DMS 273 (cell line): ENCODE data around the gene SOHLH2.

Experiments
- DNase-seq: peaks from one replicate; lab custom pipeline; 2025; ENCODE audit not compliant: unreplicated experiment; lab: John Stamatoyannopoulos, UW

The SOHLH2 gene, protein sequence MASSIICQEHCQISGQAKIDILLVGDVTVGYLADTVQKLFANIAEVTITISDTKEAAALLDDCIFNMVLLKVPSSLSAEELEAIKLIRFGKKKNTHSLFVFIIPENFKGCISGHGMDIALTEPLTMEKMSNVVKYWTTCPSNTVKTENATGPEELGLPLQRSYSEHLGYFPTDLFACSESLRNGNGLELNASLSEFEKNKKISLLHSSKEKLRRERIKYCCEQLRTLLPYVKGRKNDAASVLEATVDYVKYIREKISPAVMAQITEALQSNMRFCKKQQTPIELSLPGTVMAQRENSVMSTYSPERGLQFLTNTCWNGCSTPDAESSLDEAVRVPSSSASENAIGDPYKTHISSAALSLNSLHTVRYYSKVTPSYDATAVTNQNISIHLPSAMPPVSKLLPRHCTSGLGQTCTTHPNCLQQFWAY

DNA sequence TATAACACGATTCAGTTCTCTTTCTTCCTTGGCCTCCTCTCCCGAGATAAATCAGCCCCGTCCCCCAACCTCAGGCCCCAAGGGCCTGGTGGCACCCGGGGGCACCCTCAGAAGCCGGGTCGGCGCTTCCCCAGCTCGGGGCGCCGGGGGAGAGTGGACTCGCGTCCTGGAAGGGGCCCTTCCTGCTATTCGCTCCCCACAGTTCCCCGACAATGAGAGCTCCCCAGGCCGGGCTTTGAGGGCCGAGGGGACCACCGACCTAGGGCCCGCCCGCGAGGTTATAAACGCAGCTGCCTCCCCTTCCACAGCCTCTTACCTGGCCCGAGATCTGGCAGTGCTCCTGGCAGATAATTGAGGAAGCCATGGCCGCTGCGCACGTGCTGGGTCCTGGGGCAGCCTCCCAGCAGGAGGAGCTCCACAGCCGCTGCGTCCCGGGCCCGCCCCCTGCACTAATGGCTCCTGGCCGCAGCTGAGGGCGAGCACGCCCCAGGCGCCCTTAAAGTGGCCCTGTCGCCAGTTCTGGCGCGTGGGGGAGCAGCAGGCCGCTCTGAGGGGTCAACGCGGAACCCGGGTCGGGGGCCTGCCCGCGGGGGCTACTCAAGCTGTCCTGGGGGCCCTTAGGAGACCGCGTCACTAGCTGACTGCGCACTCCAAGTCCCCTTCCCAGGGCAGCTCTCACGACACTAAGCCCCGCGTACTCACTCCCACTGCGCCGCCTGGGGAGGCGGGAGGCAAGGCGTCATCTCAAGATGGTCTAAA is at the start of gene SOHLH2:
SOHLH2 (minus strand) TSS at position 394 of the 759 bp plus-strand sequence; CDS start at position 364, 30 bp downstream.
- DNase-seq = no peak

- no peak for DNase-seq
Observed at GRCh38 chr13:36261976-36262375, 47.6 kb upstream of the SOHLH2 start.

DNA sequence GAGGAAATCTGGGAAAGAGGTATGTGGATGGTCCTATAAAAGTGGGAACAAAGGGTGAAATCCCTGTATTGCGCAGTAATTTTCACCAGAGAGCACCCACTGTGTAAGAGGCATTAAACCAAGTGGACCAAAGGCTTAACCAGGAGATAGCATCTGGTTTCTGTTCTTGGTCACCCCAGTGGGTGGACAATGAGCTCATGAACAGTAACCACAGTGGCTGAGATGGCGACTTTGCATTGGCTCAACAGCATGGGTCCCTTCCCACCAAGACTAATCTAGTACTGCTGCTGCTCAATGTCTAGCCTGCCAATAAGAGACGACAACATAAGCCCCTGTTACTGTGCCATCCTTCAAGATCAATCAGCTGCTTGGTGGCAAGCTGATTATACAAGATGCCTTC is 46.7 kb upstream of the SOHLH2 start:
- no peak for DNase-seq

DNA sequence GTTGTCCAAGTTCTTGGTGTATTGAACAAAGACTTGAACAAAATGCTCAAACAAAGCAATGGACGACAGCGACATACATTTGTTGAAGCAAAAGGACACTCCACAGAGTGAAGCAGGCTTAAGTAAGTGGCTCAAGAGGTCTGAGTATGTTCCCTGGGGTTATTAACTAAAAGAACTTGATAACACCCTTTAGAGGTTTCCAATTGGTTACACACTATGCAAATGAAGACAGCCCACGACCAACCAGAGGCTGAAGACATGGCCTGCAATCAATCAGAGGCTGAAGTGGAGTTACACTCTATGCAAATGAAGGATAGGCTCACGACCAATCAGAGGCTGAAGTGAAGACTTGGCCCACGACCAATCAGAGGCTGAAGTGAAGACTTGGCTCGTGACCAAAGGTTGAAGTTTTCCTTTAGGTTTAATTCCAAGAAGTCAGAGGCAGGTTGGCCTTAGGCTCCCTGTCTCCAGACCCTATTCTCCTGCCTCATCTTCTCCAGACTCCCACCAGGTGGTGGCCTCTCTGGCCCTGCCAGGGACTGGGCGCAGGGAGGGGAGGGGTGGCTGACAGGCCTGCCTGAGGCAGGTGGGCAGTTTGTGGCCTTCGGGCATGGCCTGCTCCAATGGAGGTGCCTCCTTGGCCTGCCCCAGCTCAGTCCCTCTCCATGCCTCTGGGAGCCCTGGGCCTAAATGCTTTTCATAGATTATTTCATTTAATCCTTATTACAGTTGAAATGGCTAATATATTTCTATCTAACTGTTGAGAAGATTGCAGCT is 45.2 kb upstream of the SOHLH2 start:
- no peak for DNase-seq

DNA sequence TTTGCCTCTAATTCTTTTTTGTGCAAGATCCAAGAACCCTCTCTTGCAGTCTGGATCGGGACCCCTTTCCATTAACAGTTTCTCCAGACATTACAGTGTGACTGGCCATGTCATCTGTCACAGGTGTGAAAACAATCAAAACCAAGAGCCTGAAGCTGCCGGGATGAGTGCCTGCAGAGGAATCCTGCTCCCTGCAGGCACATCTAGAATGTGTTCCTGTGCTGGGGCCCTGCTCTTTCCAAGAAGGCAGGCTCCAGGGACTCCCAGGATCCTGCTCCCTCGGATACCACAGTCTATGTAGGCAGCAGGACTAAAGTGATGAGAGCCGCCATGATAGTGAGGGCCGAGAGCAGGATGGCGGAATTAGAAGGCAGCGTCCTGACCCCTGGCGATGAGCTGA is 44.5 kb upstream of the SOHLH2 start:
- no peak for DNase-seq

- DNase-seq = no peak
Observed at GRCh38 chr13:36251526-36251925, 37.2 kb upstream of the SOHLH2 start.

GRCh38 chr13:36251017-36251416 is 36.7 kb upstream of the SOHLH2 start:
- DNase-seq = no peak

DNA sequence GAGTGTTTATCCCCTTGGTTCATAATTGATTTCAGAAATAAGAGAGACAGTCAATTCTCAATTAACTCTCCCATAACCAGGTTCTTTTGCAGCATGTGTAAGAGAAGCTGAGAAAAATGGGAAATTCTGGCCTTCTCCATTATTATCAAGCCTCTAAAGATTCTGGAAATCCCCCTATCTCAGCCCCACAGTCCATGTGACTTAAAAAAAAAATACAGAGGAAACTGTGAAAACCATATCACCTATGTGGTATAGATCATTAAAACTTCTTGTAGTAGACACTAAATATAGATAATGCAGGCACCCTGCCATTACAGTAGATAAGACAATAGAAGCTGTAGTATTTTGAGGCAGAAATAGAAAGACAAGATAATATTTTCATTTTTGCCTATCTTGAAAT is 34.3 kb upstream of the SOHLH2 start:
- no peak for DNase-seq

- no peak for DNase-seq
Observed at GRCh38 chr13:36244990-36245389, 30.6 kb upstream of the SOHLH2 start.

- no peak for DNase-seq
Observed at GRCh38 chr13:36244073-36244472, 29.7 kb upstream of the SOHLH2 start.

DNA sequence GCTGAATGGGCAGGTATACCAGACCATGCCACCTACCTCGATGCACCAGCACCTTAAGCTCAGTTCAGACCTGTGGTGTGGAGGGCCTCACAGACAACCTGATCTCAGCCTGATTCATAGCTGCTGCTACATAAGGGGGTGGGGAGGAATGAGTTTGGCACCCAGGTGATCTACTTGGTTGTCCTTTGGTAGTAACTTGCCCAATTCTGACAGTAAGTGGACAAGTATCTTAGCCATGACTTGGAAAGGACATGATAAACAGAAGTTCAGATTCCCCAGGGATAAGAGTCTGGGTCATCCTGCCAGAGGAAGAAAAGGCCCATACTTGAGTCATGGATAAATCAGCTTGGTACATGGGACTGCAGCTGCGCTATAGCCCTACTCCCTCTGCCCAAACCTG is 28.4 kb upstream of the SOHLH2 start:
- DNase-seq = no peak

DNA sequence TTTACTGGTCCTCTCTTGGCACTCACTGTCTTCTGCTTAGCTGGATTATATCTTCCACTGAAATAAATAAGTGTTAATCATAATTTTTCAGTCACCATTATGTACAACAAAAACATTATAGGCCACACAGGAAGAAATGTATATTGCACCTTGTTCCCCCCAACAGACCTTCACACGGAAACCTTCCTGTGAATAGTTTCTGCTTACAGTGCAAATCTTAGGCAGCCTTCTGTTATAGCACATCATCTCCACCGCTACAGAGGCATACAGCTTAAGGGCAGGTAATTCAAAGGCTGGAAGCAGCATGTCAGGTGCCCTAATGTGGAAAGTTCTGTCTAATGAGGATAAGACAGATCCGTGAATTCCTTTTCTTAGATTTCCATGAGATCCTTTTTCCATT is 16.9 kb upstream of the SOHLH2 start:
- DNase-seq = no peak

DNA sequence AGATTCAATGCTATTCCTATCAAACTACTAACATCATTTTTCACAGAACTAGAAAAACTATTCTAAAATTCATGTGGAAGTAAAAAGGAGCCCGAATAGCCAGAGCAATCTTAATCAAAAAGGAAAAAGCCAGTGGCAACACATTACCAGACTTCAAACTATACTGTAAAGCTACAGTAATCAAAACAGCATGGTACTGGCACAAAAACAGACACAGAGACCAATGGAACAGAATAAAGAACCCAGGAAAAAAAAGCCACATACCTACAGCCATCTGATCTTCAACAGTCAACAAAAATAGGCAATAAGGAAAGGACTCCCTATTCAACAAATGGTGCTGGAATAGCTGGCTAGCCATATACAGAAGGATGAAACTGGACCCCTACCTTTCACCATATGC is 10.4 kb upstream of the SOHLH2 start:
- DNase-seq = no peak

DNA sequence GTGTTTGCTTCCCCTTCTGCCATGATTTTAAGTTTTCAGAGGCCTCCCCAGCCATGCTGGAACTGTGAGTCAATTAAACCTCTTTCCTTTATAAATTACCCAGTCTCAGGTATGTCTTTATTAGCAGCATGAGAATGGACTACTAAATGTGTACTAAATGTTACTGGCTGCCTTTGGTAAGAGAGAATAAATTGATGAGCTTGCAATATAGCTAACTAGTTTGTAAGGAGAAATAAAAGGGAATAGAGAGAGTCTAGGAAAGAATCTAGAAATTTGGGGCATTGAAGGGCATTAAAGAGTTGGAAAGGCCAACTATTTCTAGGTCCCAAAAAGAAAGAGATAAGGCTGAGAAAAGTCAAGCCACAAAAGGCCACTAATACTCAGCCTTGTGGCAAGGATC is 5.5 kb upstream of the SOHLH2 start:
- DNase-seq = no peak

- no peak for DNase-seq
Observed at GRCh38 chr13:36217456-36217855, 3.1 kb upstream of the SOHLH2 start.

DNA sequence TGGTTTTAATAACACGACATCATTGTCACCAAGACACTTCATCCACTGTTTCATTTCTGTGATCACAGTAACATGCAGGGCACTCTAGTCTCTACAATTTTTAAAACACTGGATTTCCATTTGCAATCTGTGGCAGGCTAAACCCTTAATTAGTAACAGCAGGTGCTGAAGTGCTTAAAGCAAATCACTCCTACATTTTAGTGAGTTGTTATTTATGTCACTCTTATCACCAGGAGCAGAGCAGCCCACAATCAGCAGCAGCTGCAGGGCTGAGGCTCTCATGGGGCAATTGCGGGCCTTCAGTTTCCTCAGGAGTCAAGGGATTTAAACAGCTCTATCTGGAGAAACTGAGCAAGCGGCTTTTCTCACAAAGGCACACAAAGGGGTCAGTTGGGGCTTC is 1.6 kb downstream of the SOHLH2 start:
- DNase-seq = no peak

DNA sequence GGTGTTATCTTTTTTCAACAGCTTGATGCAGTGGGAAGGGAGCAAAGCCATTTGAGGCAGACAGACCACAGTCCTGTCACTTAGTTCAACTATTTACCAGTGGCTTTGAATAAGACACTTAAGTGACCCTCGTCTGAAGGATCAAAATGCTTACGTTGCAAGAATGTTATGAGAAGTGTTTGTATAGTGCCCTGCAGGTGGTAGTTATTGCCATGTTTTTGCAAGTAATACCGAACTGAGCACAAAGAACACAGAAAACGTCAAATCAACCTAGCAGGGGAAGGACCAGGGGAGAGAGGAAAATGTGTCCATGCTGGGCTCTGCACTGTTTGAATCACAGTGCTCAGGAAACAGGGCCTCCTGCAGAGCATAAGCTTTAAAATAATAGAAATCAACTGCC is 2.8 kb downstream of the SOHLH2 start:
- no peak for DNase-seq

DNA sequence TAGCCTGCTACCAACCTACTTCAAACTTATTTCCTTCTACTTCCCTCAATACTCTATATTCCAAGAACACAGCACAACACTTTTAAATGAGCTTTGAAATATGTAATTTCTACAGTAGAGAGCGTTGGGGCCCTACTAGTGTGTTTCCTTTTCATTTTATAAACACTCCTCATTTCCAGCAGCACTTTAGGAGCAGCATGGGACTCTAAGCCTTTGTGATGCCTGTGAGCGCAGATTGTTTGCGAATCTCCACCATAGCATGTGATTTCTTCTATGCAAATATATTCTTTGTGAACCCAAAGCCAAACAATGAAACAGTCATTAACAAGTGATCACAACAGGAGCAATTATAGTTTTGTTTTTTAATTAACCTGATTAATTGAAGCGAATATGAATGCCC is 3.6 kb downstream of the SOHLH2 start:
- no peak for DNase-seq

DNA sequence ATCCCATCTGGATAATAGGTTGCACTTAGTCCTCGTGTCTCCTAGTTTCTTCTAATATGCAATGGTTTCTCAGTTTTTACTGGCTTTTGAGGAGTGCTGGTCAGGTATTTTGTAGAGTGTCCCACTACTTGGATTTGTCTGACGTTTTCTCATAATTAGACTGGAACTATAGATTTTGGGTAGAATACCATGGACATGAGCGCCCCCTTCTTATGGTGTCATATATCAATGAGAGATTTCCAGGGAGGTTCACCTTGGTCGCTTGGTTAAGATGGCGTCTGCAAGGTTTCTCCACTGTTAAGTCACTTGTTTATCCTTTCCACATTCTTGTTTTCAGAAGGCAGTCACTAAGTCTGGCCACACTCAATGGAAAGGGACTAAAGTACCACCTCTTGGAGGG is 6.7 kb downstream of the SOHLH2 start:
- DNase-seq = no peak

- DNase-seq = no peak
Observed at GRCh38 chr13:36193151-36193855, 21.1 kb downstream of the SOHLH2 start.

DNA sequence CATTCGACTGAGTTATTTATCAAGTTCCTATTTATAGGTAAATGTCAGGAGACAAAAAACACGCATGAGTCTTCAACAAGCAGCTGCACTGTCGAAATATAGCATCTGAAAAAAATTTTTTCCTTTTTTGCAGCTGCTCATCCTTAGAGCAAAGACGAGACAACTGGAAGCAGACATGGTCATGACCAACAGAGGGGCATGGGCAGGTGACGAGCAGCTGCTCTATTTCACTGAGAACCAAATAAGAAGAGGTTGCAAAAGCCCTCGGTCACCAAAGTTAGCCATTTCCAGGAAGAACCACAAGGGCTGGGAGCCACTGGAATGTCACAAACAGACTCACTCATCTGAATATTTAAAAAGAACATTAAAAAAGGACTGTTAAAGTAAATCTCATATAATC is 22.2 kb downstream of the SOHLH2 start:
- no peak for DNase-seq
